NCI-H1417 (cell line): ENCODE measurements around the gene CHD9NB.
"Not testable (repeated sequence)": the region's sequence is repeated elsewhere in the genome, so short reads cannot be mapped to it uniquely, and the experiment has no call there.

ENCODE experiments used
- DNase-seq, 3 experiments: peaks; one replicate each; lab custom pipeline; 2025; lab: John Stamatoyannopoulos, UW

Gene CHD9NB

DNA sequence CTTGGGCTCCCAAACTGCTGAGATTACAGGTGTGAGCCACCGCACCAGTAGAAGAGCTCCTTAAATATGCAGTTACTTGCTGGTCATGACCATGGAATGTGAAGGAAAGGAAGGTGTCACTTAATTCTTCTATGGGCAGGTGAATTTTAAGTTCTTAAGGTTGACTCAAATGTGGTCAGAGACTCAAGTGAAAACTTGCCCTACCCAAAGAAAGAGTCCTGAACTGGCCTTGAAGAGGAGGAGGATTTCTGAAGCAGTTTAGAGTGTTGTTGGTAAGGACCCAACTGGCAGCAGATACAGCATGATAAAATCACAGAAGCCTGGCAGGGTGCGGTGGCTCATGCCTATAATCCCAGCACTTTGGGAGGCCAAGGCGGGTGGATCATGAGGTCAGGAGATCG, 31.4 kb upstream of the CHD9NB start:
- DNase-seq = no peak

DNA sequence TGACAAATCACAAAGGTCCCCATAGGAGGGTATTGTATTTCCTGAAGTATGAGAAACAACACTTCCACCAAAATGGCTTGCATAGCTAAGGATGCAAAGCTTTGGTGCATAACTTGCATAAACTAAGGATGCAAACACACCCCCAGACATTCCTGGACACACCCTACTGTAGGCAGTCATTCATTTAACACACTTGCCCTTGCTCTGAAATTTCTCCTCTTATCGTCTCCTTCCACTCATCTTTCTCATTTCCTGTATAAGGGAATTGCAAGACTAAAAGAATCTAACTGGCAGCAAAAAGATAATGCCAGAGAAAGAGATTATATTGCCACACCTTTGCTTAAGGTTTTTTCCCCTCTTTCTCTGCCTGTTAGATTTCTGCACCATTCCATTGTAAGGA, 30.4 kb upstream of the CHD9NB start:
- no peak for DNase-seq

- DNase-seq = no peak
These were observed 29.8 kb upstream of the CHD9NB start for GRCh38 chr16:53082509-53082908.

DNA sequence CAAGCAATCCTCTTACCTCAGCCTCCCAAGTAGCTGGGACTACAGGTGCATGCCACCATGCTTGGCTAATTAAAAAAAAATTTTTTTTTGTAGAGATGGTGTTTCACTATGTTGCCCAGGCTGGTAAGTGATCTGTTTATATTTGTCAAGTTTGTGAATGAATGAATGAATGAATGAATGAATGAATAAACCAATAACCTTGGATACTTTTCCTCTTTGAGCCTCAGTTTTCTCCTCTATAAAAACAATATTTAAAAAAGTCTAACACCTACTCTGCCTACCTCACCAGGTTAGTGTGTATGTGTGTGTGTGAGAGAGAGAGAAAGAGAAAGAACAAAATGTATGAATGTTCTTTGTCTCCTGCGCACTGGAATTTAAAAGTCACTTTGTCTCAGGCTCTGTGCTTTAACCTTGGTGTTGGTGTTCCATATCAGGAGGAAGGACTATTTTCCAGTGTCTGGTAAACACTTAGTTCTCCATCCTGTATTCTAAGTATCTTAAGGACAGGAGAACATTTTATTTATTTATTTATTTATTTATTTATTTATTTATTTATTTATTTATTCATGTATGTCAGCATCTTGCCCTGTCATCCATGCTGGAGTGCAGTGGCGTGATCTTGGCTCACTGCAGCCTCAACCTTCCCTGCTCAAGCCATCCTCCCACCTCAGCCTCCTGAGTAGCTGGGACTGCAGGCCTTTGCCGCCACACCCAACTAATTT, 29.1 kb upstream of the CHD9NB start:
- no peak for DNase-seq

GRCh38 chr16:53081032-53081424, 28.3 kb upstream of the CHD9NB start:
- DNase-seq = no peak

DNA sequence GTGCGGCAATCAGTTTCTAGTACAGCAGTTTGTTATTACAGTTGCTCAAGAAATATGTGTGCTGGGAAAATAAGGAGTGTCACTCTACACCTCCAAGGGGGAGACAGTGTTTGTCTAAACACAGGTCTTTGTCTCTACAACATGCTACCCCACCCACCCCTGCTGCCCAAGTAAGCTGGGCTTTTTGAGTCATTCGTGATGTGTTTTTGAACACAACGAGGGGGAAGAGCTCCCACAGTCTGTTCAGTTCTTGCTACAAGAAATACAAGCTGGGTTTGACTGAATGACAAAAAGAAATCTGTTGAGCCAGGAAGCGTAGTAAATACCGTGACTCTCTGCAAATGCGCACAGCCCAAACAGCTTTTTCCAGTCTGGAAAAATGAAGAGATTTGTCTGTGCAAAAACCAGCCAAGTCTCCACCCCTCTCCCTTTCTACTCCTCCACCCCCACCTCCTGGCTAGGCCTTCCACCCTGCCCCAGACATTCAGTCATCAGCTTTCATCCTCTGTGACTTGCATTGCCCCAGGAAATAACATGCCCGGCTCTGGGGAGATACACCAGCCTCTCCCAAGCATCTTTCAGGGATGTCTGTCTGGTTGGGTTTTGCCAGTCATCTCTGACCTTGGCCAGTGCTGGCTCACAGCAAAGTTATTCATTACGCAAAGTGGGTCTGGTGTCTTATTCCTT, 27.8 kb upstream of the CHD9NB start:
- DNase-seq = no peak

DNA sequence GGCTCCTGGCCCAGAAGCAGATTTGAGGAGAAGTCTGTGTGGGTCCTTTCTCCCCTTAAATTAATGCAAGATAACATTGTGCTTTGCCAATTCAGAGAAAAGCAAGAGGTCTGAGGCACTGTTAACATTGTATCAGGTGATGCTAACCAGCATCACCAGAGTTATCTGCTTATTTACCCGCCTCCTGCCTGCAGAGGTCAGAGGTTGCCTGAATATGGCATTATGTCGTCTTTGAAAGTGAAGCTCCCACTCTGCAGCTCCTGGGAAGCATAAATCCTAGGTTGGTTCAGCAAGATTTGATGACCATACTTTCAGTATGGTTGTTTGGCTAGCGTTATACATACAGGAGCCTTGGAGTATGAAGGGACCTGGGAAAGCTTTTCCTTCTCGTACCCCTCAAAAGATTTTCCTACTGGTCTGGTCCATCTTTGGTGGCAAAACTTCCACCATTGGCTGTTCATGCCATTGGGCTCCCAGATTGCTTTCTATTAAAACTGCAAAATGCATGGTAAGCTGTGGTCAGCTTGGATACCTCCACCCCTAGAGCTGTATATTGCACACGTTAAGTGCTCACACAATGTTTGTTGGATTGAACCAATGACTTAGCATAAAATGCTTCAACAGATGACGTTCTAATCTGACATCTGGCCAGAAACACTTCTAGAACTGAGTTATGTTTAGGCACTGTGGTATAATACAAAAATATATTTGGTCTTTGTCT, 26.2 kb upstream of the CHD9NB start:
- no peak for DNase-seq

DNA sequence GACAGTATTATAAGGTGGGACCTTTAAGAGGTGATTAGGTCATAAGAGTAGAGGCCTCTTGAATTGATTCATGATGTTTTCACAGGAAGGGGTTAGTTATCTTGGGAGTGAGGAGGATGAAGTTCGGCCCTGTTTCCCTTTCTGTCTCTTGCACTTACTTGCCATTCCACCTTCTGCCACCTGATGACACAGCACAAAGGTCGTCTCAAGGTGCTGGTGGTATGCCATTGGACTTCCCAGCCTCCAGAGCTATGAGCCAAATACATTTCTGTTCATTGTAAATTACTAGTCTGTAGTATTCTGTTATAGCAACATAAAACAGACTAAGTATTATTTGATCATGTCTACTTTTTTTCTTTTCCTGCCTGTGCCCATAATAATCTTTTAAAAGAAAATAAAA, 25.6 kb upstream of the CHD9NB start:
- DNase-seq = no peak

- not testable (repeated sequence) for DNase-seq
These were observed 22.8 kb upstream of the CHD9NB start for GRCh38 chr16:53075461-53075860.

- not testable (repeated sequence) for DNase-seq
These were observed 21.6 kb upstream of the CHD9NB start for GRCh38 chr16:53074296-53074695.

- DNase-seq = no peak
These were observed 20.3 kb upstream of the CHD9NB start for GRCh38 chr16:53073022-53073421.

DNA sequence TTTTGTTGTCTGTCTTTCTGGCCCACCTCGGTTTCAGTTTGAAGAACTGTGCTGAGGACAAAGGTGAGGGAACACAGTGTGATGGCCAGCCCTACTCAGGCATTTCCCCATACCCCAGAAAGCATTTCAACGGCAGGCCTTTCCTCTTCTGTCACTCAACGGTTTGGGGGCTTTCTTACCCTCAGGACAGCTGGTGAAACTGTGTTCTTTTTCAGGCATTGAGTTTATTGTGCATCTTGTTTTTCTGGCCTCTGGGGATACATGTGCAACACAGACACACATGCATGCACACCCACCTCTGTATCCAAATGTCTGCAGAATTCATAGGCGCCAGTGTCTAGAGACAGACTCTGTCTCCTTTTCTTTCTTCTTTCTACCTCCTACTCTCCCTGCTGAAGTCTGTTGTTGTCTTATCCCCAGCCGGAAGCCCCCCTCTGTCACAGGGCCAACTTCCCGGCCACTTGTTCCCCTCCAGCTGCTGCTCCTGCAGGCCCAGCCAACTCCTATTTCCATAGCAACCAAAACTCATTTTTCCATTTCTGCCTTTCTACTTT, 19.1 kb upstream of the CHD9NB start:
- DNase-seq = peak in 1 of 3 experiments; percentile 18

DNA sequence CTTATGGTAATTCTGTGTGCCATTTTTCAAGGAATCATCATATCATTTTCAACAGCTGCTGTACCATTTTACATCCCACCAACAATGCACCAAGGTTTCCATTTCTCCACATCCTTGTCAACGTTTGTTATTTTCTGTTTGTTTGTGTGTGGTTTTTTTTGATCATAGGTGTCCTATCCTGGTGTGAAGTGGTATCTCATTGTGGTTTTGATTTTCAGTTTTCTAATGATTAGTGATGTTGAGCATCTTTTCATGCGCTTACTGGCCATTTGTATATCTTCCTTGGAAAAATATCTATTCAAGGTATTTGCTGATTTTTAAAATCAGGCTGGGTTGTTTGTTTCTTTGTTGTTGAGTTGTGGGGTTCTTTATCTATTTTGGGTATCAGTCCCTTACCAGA, 17.1 kb upstream of the CHD9NB start:
- no peak for DNase-seq

- no peak for DNase-seq
These were observed 15.7 kb upstream of the CHD9NB start for GRCh38 chr16:53068423-53068833.

DNA sequence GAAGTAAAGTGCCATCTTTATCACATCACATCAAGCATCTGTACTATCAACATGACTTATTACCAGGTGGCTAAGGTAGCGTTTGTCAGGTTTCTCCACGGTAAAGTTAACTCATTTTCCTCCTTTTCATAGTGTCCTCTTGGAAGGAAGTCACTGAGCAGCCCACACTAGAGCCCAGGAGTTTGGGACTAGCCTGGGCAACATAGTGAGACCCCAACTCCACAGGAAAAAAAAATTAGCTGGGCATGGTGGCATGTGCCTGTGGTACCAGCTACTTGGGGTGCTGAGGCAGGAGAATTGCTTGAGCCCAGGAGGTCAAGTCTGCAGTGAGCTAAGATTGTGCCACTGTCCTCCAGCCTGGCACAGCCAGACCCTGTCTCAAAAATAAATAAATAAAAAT, 15.0 kb upstream of the CHD9NB start:
- no peak for DNase-seq

- DNase-seq = no peak
These were observed 12.9 kb upstream of the CHD9NB start for GRCh38 chr16:53065461-53066061.

DNA sequence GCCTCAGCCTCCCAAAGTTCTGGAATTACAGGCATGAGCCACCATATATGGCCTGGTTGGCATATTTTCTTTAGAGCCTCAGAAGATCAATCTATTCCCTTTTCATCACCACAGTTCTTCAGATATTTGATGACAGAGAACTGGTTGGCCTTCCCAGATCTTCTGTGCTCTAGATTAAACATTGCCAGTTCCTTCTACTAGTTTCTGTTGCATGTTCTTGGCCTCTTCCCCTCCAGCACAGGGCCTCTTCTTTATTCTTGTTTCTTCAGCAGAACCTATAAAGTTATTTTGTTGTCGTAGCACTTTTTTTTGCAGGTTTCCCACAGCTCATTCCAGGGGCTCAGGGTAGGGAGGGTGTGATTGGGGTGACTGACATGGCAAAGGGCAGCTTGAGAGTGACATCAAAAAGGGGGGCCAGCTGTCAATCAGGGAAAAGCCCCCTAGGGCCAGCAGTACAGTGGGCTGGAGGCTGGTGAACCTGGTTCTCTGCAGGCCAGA, 11.4 kb upstream of the CHD9NB start:
- no peak for DNase-seq

DNA sequence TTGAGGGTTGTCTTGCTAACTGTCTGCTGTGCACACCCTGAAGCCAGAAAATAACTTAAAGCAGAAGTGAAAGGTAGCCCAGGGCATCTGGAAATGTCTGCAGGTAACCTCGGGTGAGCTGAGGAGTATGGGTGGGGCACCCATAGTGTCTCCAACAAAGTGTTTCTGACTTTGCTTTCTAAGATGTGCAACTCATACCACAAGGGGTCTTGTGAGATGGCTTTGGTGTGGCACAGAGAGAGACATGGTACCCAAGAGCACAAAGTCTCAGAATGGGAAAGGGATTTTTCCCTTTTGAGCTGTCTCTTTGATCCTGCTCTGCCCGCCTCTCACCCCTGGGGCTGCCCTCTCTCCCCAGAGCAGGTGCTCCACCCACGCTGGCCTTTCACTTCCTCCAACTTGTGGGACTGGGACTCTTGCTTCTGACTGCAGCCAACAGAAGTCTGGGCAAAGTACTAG, 9.0 kb upstream of the CHD9NB start:
- DNase-seq = no peak

GRCh38 chr16:53061256-53061655, 8.6 kb upstream of the CHD9NB start:
- no peak for DNase-seq

DNA sequence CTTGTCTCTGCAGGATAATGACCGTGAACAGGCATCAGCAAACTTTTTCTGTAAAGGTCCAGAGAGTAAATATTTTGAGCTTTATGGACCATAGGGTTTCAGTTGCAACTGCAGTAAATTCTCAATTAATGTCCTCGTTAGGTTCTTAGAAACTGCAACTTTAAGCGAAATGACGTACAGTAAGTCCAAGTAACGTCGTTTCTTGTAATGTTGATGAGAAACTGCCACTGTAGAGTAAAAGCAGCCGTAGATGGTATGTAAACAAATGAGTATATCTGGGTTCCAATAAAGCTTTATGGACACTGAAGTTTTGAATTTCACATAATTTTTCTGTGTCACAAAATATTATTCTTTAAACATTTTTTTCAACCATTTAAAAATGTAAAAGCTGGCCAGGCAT, 7.0 kb upstream of the CHD9NB start:
- DNase-seq = no peak

GRCh38 chr16:53058882-53059281, 6.2 kb upstream of the CHD9NB start:
- DNase-seq = no peak

DNA sequence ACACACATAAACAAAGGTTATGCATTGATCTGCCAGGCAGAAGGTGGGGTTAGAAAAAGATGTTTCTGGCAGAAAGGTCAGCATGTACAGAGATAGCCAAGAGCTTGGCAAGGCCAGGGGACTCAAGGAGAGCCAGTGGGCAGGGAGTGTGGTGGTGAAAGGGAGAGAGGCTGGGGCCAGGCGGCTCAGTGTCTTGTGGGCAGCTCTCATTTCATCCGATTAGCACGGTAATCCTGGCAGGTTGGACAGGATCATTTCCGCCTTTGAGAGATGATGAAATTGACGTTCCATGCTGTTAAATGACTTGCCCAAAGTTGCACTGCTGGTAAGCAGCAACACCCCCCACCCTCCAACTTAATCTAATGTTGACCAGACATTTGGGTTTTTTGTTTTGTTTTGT, 5.7 kb upstream of the CHD9NB start:
- DNase-seq = no peak
